ENCODE results near the gene NRXN3.

GRCh38 chr14:78308079-78308478 lies 137.9 kb downstream of the NRXN3 start:
- TF ChIP-seq, protein P1, sequence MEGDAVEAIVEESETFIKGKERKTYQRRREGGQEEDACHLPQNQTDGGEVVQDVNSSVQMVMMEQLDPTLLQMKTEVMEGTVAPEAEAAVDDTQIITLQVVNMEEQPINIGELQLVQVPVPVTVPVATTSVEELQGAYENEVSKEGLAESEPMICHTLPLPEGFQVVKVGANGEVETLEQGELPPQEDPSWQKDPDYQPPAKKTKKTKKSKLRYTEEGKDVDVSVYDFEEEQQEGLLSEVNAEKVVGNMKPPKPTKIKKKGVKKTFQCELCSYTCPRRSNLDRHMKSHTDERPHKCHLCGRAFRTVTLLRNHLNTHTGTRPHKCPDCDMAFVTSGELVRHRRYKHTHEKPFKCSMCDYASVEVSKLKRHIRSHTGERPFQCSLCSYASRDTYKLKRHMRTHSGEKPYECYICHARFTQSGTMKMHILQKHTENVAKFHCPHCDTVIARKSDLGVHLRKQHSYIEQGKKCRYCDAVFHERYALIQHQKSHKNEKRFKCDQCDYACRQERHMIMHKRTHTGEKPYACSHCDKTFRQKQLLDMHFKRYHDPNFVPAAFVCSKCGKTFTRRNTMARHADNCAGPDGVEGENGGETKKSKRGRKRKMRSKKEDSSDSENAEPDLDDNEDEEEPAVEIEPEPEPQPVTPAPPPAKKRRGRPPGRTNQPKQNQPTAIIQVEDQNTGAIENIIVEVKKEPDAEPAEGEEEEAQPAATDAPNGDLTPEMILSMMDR (IDR thresholded peaks at IDR 0.05), result no peak
- TF ChIP-seq SIN3A (IDR thresholded peaks at IDR 0.05; ENCODE audit: borderline replicate concordance, insufficient read depth, low read depth, low read length), result no peak
- TF ChIP-seq TCF7L2 (IDR thresholded peaks at IDR 0.05; ENCODE audit: low read depth, low read length), result no peak

All from Panc1 (cell line).